Upper lobe of left lung (tissue), 6 donors: ENCODE data around the gene BPTF. TPM values are rescaled to one million over a fixed set of nuclear protein-coding genes. Genes with fewer than 3 reads are reported as not detected.
"Not testable (repeated sequence)": the region's sequence is repeated elsewhere in the genome, so short reads cannot be mapped to it uniquely, and the experiment has no call there.

Experiments used
- ATAC-seq, 2 donors: fragments of 200-7000 bp; cut with Tn5 transposase; one replicate each; pipeline ENCODE4 v1.9.1; 2022; ENCODE audit warnings: mild to moderate bottlenecking in 2 of 2, moderate library complexity in 2 of 2; ENCODE audit not compliant: low FRiP score in 2 of 2
- DNase-seq, 2 donors: peaks; one replicate each; pipeline ENCODE4 v3.0.0-alpha.2; 2019 to 2020
- H3K27ac ChIP-seq, 4 donors: fragments of 200-600 bp; sonication (generic); one replicate each; pipeline ENCODE4 v1.5.1; 2016 to 2019
- H3K27me3 ChIP-seq, 4 donors: fragments of 200-600 bp; sonication (generic); one replicate each; pipeline ENCODE4 v1.5.1; 2017 to 2019
- H3K36me3 ChIP-seq, 4 donors: fragments of 200-600 bp; sonication (generic); one replicate each; pipeline ENCODE4 v1.5.1; 2016 to 2019
- H3K4me1 ChIP-seq, 4 donors: fragments of 200-600 bp; sonication (generic); one replicate each; pipeline ENCODE4 v1.5.1; 2018 to 2019
- H3K4me3 ChIP-seq, 4 donors: fragments of 200-600 bp; sonication (generic); one replicate each; pipeline ENCODE4 v1.5.1; 2017 to 2019; ENCODE audit warnings: mild to moderate bottlenecking in 2 of 4, moderate library complexity in 1 of 4
- H3K9me3 ChIP-seq, 4 donors: fragments of 200-600 bp; sonication (generic); one replicate each; pipeline ENCODE4 v1.5.1; 2018 to 2019
- CTCF ChIP-seq, 6 experiments: fragments of 450-650 bp in 4 of 6; fragments of 200-600 bp in 2 of 6; sonication (generic) in 2 of 6; IDR thresholded peaks; one replicate each; pipeline ENCODE4 v1.5.1; 2016 to 2019; ENCODE audit warnings: antibody characterized with exemption in 6 of 6
- EP300 ChIP-seq, 4 donors: sonication (generic); formaldehyde crosslinking; IDR thresholded peaks; one replicate each; pipeline ENCODE4 v1.5.1; 2017; ENCODE audit warnings: antibody characterized with exemption in 4 of 4, control low read depth in 2 of 4
- POLR2A ChIP-seq, 4 donors: fragments of 450-650 bp; IDR thresholded peaks; one replicate each; pipeline ENCODE4 v1.5.1; 2016 to 2017; ENCODE audit warnings: antibody characterized with exemption in 4 of 4, mild to moderate bottlenecking in 2 of 4
- POLR2AphosphoS5 ChIP-seq, 2 donors: sonication (generic); formaldehyde crosslinking; IDR thresholded peaks; one replicate each; pipeline ENCODE4 v1.5.1; 2017; ENCODE audit warnings: antibody characterized with exemption in 2 of 2
- WGBS, 2 donors: methylation state at CpG; one replicate each; pipeline ENCODE4 v1.1.5; 2017 to 2018; 5-methylcytosine and 5-hydroxymethylcytosine counted together
- total RNA-seq, 6 donors: library from RNA; depleted of rRNA in 4 of 6; stranded (reverse); fragments of >200 nt in 4 of 6; gene quantifications; one replicate each; pipeline versions ENCODE4 v1.1.0 to v1.2.1, GENCODE V29; 2016 to 2021
- donor health status: DM: no; HTN: no; CAD: no; lungs with moderate emphysema.
- donor health status: DM: no; HTN: yes; CAD: no; lungs with severe emphysema.

Gene BPTF
- total RNA-seq, 6 donors from 2014 or later, result 67.3 to 163 (median 79.7) TPM

GRCh38 chr17:67920212-67920611 lies 94.9 kb downstream of the BPTF start:
- H3K4me1 ChIP-seq, result no peaks in the 10 kb centered on the region
- peaks cover 21 to 80% (median 55%) of the 10 kb centered on the region in 4 donors for H3K36me3 ChIP-seq
- TF ChIP-seq POLR2A (IDR thresholded peaks at IDR 0.05), result no peak
- no peak for TF ChIP-seq CTCF (IDR thresholded peaks at IDR 0.05)
- TF ChIP-seq POLR2AphosphoS5 (IDR thresholded peaks at IDR 0.05), result no peak
- TF ChIP-seq EP300 (IDR thresholded peaks at IDR 0.05), result no peak
- H3K27ac ChIP-seq, result no peak overlapping the region
- H3K4me3 ChIP-seq, result no peak overlapping the region
- 92 to 93% methylated on average over 4 of the region's 4 CpGs for WGBS, 2 donors
- no peaks in the 10 kb centered on the region for H3K9me3 ChIP-seq
- H3K27me3 ChIP-seq, result no peaks in the 10 kb centered on the region
- ATAC-seq (no peak), DNase-seq (no peak)

GRCh38 chr17:67922503-67922902 lies 97.2 kb downstream of the BPTF start:
- TF ChIP-seq EP300 (IDR thresholded peaks at IDR 0.05) (no peak), POLR2AphosphoS5 (IDR thresholded peaks at IDR 0.05) (no peak), POLR2A (IDR thresholded peaks at IDR 0.05) (no peak), CTCF (IDR thresholded peaks at IDR 0.05) (no peak)
- H3K4me1 ChIP-seq, result no peaks in the 10 kb centered on the region
- ATAC-seq (peak in 1 of 2 donors; percentile 41), DNase-seq (no peak)
- H3K27me3 ChIP-seq, result no peaks in the 10 kb centered on the region
- H3K4me3 ChIP-seq, result no peak overlapping the region
- peaks cover 25 to 88% (median 57%) of the 10 kb centered on the region in 4 donors for H3K36me3 ChIP-seq
- H3K9me3 ChIP-seq, result no peaks in the 10 kb centered on the region
- 77 to 90% methylated on average over 5 of the region's 5 CpGs for WGBS, 2 donors
- no peak overlapping the region for H3K27ac ChIP-seq

GRCh38 chr17:67928842-67929241 lies 103.5 kb downstream of the BPTF start:
- not testable (repeated sequence) for H3K27me3 ChIP-seq, ATAC-seq, H3K27ac ChIP-seq, H3K9me3 ChIP-seq, H3K4me3 ChIP-seq, H3K4me1 ChIP-seq, DNase-seq
- 49 to 56% methylated on average over 4 of the region's 4 CpGs for WGBS, 2 donors
- peaks cover 53 to 99% (median 71%) of the 10 kb centered on the region in 4 donors for H3K36me3 ChIP-seq

- no peak for ATAC-seq
- H3K36me3 ChIP-seq, result peaks cover 53 to 100% (median 68%) of the 10 kb centered on the region in 4 donors
- no peak overlapping the region for H3K4me3 ChIP-seq
- H3K9me3 ChIP-seq, result no peaks in the 10 kb centered on the region
- no peaks in the 10 kb centered on the region for H3K4me1 ChIP-seq
- 89 to 95% methylated on average over 5 of the region's 5 CpGs for WGBS, 2 donors
- no peak overlapping the region for H3K27ac ChIP-seq
- H3K27me3 ChIP-seq, result no peaks in the 10 kb centered on the region
- no peak for DNase-seq
- TF ChIP-seq EP300 (IDR thresholded peaks at IDR 0.05), result no peak
- no peak for TF ChIP-seq POLR2A (IDR thresholded peaks at IDR 0.05)
- TF ChIP-seq POLR2AphosphoS5 (IDR thresholded peaks at IDR 0.05), result no peak
- TF ChIP-seq CTCF (IDR thresholded peaks at IDR 0.05), result no peak
Observed at GRCh38 chr17:67931227-67931626, 105.9 kb downstream of the BPTF start.

- Histone ChIP-seq H3K27ac (no peak overlapping the region), H3K27me3 (no peaks in the 10 kb centered on the region), H3K9me3 (no peaks in the 10 kb centered on the region), H3K4me1 (no peaks in the 10 kb centered on the region), H3K36me3 (peaks cover 31 to 89% (median 72%) of the 10 kb centered on the region in 4 donors), H3K4me3 (no peak overlapping the region)
- WGBS, 2 donors, result 96% methylated on average over 3 of the region's 3 CpGs
- DNase-seq, result no peak
- TF ChIP-seq CTCF (IDR thresholded peaks at IDR 0.05) (peak in 1 of 6 experiments; percentile 5), EP300 (IDR thresholded peaks at IDR 0.05) (no peak)
- no peak for ATAC-seq
Observed at GRCh38 chr17:67942810-67943209, 117.5 kb downstream of the BPTF start.
